ENCODE data around the gene THAP4.

DNA sequence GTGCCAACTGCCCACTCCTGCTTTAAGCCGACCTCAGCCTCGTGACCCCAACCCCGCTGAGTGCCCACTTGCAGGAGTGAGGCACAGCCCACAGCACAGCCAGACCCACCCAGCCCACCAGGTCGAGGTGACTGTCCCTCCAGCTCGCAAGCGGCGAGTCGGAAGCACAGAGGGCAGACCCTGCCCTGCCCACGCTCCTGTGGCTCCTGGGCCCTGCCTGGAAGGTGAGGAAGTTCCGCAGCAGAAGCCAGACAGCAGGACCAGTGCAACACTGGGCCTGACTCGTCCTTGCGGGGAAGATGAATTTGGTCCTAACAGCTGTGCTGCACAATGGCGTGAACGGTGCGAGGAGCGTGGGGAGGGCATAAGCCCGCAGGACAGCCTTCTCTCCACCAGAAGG is 39.7 kb upstream of the THAP4 start:
- TF ChIP-seq, protein P1, sequence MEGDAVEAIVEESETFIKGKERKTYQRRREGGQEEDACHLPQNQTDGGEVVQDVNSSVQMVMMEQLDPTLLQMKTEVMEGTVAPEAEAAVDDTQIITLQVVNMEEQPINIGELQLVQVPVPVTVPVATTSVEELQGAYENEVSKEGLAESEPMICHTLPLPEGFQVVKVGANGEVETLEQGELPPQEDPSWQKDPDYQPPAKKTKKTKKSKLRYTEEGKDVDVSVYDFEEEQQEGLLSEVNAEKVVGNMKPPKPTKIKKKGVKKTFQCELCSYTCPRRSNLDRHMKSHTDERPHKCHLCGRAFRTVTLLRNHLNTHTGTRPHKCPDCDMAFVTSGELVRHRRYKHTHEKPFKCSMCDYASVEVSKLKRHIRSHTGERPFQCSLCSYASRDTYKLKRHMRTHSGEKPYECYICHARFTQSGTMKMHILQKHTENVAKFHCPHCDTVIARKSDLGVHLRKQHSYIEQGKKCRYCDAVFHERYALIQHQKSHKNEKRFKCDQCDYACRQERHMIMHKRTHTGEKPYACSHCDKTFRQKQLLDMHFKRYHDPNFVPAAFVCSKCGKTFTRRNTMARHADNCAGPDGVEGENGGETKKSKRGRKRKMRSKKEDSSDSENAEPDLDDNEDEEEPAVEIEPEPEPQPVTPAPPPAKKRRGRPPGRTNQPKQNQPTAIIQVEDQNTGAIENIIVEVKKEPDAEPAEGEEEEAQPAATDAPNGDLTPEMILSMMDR (conservative IDR thresholded peaks at IDR 0.05), result no peak
- TF ChIP-seq ZFX (IDR thresholded peaks at IDR 0.05), result no peak
